BJ (cell line): Measurements from ENCODE around the gene VRK2. TPM values are rescaled to one million over a fixed set of nuclear protein-coding genes. Genes with fewer than 3 reads are reported as not detected.

Experiments
- CTCF ChIA-PET: fragments of 350-600 bp; formaldehyde crosslinking; extraction: SDS; loops from one replicate; lab custom pipeline; 2021; ENCODE audit warnings: antibody characterized with exemption, inconsistent platforms; lab: Yijun Ruan, JAX
- POLR2A ChIA-PET: fragments of 300-600 bp; sonication (Branson Sonifier 250); formaldehyde crosslinking; extraction: SDS; loops from one replicate; lab custom pipeline; 2021; ENCODE audit warnings: antibody characterized with exemption; lab: Charles Lee
- DNase-seq: peaks from one replicate; pipeline ENCODE4 v3.0.0-alpha.2; 2011; ENCODE audit warnings: low read depth
- H3K27me3 ChIP-seq: 2 replicates; pipeline ENCODE4 v1.6.0; 2011; ENCODE audit warnings: low read length; ENCODE audit not compliant: control insufficient read depth, insufficient read depth
- H3K36me3 ChIP-seq: 2 replicates; pipeline ENCODE4 v1.5.1; 2011; ENCODE audit warnings: low read length; ENCODE audit not compliant: control insufficient read depth, insufficient read depth
- H3K4me3 ChIP-seq: 2 replicates; pipeline ENCODE4 v1.5.1; 2011; ENCODE audit warnings: low read depth, mild to moderate bottlenecking, control low read depth, low read length
- polyA plus RNA-seq: library from polyadenylated mRNA; depleted of rRNA; stranded (reverse); fragments of >200 nt; gene quantifications from 2 replicates; pipeline ENCODE4 v1.2.3, GENCODE V29; 2011
- TF ChIP-seq, protein P1 (sequence below): IDR thresholded peaks from 2 replicates; pipeline ENCODE4 v1.5.1; 2011; ENCODE audit warnings: low read depth, mild to moderate bottlenecking, control low read depth, inconsistent platforms, low read length, moderate library complexity; ENCODE audit not compliant: insufficient read depth

The VRK2 gene
- polyA plus RNA-seq, 1 experiment = 11.9 TPM

DNA sequence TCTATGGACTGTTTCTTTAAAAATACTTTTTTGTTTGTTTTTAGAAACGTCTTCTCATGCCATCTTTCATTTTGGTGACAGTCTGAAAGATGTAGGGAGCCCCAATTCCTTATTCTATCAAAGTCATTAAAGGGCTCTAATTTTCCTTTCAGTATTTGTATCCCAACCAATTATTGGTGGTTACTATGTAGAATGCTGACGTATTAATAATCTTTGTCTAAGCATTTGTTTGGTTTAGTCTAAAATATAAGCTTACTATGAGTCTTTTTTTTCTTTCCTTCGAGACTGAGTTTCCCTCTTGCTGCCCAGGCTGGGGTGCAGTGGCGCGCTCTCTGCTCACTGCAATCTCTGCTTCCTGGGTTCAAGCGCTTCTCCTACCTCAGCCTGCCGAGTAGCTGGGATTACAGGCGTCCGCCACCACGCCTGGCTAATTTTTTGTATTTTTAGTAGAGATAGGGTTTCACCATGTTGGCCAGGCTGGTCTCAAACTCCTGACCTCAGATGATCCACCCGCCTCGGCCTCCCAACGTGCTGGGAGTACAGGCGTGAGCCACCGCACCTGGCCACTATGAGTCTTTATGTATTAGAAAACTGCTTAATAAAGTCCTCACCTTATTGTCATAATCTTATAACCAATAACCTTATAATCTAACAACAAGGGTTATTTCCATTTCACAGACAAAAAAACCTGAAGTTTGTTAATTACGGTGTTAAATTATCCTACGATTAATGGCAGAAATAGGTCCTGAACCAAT is 849 bp upstream of the VRK2 start:
- H3K27me3 ChIP-seq = no peaks in the 10 kb centered on the region
- DNase-seq = no peak
- TF ChIP-seq, protein P1, sequence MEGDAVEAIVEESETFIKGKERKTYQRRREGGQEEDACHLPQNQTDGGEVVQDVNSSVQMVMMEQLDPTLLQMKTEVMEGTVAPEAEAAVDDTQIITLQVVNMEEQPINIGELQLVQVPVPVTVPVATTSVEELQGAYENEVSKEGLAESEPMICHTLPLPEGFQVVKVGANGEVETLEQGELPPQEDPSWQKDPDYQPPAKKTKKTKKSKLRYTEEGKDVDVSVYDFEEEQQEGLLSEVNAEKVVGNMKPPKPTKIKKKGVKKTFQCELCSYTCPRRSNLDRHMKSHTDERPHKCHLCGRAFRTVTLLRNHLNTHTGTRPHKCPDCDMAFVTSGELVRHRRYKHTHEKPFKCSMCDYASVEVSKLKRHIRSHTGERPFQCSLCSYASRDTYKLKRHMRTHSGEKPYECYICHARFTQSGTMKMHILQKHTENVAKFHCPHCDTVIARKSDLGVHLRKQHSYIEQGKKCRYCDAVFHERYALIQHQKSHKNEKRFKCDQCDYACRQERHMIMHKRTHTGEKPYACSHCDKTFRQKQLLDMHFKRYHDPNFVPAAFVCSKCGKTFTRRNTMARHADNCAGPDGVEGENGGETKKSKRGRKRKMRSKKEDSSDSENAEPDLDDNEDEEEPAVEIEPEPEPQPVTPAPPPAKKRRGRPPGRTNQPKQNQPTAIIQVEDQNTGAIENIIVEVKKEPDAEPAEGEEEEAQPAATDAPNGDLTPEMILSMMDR = no peak
- CTCF ChIA-PET = interaction anchor here (0.7 to 1.1 kb wide), 2 partner anchors 16 to 142 kb away, joined by 3 read pairs; no protein-coding TSS in a partner anchor
- POLR2A ChIA-PET = interaction anchor here (0.6 kb wide), 2 partner anchors 74 to 873 kb away, joined by 3 read pairs; no protein-coding TSS in a partner anchor
- no peaks in the 10 kb centered on the region for H3K36me3 ChIP-seq
- peak overlapping the region; percentile 86 for H3K4me3 ChIP-seq

DNA sequence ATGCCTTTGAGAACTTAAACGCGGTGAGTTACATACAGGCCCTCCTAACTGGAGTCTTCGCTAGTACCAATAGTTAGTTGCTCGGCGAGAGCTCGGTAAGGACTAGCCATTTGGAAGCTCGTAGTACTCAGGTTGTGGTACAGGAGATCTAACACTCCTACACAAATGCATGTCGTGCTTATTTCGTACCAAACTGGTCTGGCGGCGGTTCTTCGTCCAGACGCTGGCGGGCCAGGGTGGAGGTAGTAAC is 346 bp upstream of the VRK2 start:
- CTCF ChIA-PET = interaction anchor here (0.7 to 1.1 kb wide), 2 partner anchors 16 to 143 kb away, joined by 3 read pairs; no protein-coding TSS in a partner anchor
- POLR2A ChIA-PET = interaction anchor here (0.6 kb wide), 2 partner anchors 74 to 872 kb away, joined by 3 read pairs; no protein-coding TSS in a partner anchor
- peak overlapping the region; percentile 86 for H3K4me3 ChIP-seq

DNA sequence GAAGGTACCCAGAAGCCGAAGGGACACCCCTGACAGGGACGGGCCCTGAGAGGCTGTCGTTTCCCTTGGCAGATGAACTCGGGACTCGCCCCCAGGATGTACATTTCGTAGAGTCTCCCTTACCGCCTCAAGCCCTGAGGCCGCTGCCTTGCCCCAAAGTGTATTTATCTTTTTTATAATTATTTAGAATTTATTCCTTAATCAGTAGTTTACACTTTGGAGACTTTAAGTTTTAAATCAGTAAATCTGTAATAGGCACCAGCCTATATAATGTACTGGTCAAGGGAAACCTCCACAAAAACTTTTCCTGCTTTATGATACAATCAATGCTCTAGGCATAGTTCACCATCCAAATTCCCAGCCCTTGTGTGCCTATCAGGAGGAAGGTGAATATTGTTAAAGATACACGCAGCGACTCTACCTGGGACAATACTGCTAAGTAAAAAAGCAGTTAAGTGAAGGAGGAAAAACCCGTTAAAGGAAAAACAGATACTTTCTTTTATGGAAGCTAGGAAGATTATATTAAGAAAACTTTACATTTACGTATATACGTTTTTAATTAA is 848 bp downstream of the VRK2 start:
- Histone ChIP-seq H3K27me3 (no peaks in the 10 kb centered on the region), H3K36me3 (no peaks in the 10 kb centered on the region), H3K4me3 (peak overlapping the region; percentile 86)
- no peak for DNase-seq
- ChIA-PET POLR2A (no interaction called here), CTCF (no interaction called here)
- TF ChIP-seq, protein P1 = no peak

More for the DNA sequence above, 346 bp upstream of the VRK2 start:
- H3K36me3 ChIP-seq = no peaks in the 10 kb centered on the region
- H3K27me3 ChIP-seq = no peaks in the 10 kb centered on the region
- no peak for DNase-seq
- TF ChIP-seq, protein P1 = no peak

DNA sequence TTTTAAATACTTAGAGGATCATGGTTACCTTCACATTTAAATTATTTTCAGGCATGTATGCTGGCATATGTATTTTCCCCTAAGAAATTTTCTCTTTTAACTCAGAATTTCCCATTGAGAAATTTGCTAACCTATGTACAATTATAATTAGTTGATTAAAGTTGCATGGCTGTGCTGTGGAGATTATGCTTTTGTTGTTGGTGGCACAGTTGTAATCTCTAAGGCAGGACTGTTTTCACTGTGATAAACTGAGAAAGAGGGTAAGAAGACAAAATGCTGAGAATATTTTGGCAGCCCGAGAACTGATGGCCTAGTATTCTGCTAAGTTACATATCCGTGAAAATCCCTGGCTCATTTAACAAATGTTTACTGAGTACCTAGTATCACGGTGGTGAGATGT is 1.4 kb downstream of the VRK2 start:
- H3K27me3 ChIP-seq = no peaks in the 10 kb centered on the region
- no peaks in the 10 kb centered on the region for H3K36me3 ChIP-seq
- TF ChIP-seq, protein P1 = no peak
- no peak for DNase-seq
- H3K4me3 ChIP-seq = no peak overlapping the region
- CTCF ChIA-PET = no interaction called here
- POLR2A ChIA-PET = no interaction called here

DNA sequence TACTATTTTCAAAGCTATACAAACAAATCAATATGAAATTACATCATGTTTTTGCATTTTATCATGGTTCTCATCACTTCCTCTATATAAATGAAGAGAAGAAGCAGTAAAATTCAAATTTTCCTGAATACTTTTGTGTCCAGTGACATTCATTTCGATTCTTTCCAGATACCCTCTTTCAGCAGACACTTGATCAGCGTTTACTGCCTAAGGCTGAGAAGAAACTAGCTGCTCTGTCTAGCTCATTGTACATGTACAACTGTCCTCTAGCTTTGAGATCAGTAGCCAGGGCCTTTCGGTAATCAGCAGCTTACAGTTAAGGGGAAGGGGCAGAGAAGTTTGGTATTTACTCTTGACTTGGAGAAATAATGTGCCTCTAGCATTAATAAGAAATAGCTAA is 4.8 kb downstream of the VRK2 start:
- Histone ChIP-seq H3K4me3 (no peak overlapping the region), H3K36me3 (no peaks in the 10 kb centered on the region), H3K27me3 (no peaks in the 10 kb centered on the region)
- POLR2A ChIA-PET = no interaction called here
- DNase-seq = no peak
- TF ChIP-seq, protein P1 = no peak
- CTCF ChIA-PET = no interaction called here
